ENCODE data around the gene PRPS1. TPM values are rescaled to one million over a fixed set of nuclear protein-coding genes. Genes with fewer than 3 reads are reported as not detected.

Gene PRPS1
- total and polyA plus RNA-seq, 7 donors: 9.6 to 35.8 (median 18.8) TPM

DNA sequence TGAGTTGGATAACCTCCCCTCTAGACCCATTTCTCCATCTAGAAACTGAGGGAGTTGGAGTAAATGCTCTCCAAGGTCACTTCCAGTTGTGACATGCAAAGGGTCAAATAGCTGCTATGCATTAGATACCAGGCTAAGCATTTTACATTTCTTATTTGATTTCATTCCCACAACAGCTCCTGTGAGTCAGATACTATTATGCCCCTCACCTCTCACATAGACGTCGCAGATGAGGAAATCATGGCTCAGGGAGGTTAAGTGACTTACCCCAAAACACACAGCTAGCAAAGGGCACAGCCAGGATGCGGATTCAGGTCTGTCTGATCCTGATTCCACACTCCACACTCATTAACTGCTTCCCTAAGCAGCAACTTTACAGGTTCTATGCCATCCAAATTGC lies 57.7 kb downstream of the PRPS1 start:
- intact Hi-C loops (cut with DNase I): no loop called here
- no peaks in the 10 kb centered on the region for H3K9me3 ChIP-seq
- H3K4me1 ChIP-seq: peaks cover 0 to 23% (median 21%) of the 10 kb centered on the region in 4 donors
- H3K36me3 ChIP-seq: no peaks in the 10 kb centered on the region
- no peak for DNase-seq
- 85% methylated on average over 3 of the region's 3 CpGs for WGBS, 2 donors
- TF ChIP-seq EP300 (IDR thresholded peaks at IDR 0.05): no peak
- TF ChIP-seq, protein P1, sequence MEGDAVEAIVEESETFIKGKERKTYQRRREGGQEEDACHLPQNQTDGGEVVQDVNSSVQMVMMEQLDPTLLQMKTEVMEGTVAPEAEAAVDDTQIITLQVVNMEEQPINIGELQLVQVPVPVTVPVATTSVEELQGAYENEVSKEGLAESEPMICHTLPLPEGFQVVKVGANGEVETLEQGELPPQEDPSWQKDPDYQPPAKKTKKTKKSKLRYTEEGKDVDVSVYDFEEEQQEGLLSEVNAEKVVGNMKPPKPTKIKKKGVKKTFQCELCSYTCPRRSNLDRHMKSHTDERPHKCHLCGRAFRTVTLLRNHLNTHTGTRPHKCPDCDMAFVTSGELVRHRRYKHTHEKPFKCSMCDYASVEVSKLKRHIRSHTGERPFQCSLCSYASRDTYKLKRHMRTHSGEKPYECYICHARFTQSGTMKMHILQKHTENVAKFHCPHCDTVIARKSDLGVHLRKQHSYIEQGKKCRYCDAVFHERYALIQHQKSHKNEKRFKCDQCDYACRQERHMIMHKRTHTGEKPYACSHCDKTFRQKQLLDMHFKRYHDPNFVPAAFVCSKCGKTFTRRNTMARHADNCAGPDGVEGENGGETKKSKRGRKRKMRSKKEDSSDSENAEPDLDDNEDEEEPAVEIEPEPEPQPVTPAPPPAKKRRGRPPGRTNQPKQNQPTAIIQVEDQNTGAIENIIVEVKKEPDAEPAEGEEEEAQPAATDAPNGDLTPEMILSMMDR (IDR thresholded peaks at IDR 0.05): no peak
- TF ChIP-seq POLR2AphosphoS5 (IDR thresholded peaks at IDR 0.05): no peak
- TF ChIP-seq POLR2A (IDR thresholded peaks at IDR 0.05): no peak
- H3K4me3 ChIP-seq: no peak overlapping the region
- no peaks in the 10 kb centered on the region for H3K27me3 ChIP-seq
- H3K27ac ChIP-seq: peak overlapping the region in 1 of 4 donors; percentile 39

GRCh38 chrX:107686792-107687191 lies 58.5 kb downstream of the PRPS1 start:
- peaks cover 0 to 23% (median 21%) of the 10 kb centered on the region in 4 donors for H3K4me1 ChIP-seq
- TF ChIP-seq POLR2AphosphoS5 (IDR thresholded peaks at IDR 0.05) (no peak), POLR2A (IDR thresholded peaks at IDR 0.05) (no peak), EP300 (IDR thresholded peaks at IDR 0.05) (no peak)
- TF ChIP-seq, protein P1 (IDR thresholded peaks at IDR 0.05): no peak
- no peak overlapping the region for H3K27ac ChIP-seq

GRCh38 chrX:107687445-107687844 lies 59.1 kb downstream of the PRPS1 start:
- Histone ChIP-seq H3K4me1 (peaks cover 0 to 22% (median 17%) of the 10 kb centered on the region in 4 donors), H3K9me3 (no peaks in the 10 kb centered on the region), H3K27me3 (no peaks in the 10 kb centered on the region), H3K27ac (no peak overlapping the region), H3K4me3 (no peak overlapping the region), H3K36me3 (no peaks in the 10 kb centered on the region)
- TF ChIP-seq, protein P1 (IDR thresholded peaks at IDR 0.05): no peak
- TF ChIP-seq POLR2A (IDR thresholded peaks at IDR 0.05): no peak
- TF ChIP-seq EP300 (IDR thresholded peaks at IDR 0.05): no peak
- TF ChIP-seq POLR2AphosphoS5 (IDR thresholded peaks at IDR 0.05): no peak
- WGBS, 2 donors: 87 to 88% methylated on average over 3 of the region's 3 CpGs
- DNase-seq: no peak
- intact Hi-C loops (cut with DNase I): no loop called here

More at GRCh38 chrX:107686792-107687191, 58.5 kb downstream of the PRPS1 start:
- Histone ChIP-seq H3K27me3 (no peaks in the 10 kb centered on the region), H3K4me3 (no peak overlapping the region), H3K9me3 (no peaks in the 10 kb centered on the region), H3K36me3 (no peaks in the 10 kb centered on the region)
- WGBS, 2 donors: 47 to 62% methylated on average over 3 of the region's 3 CpGs
- DNase-seq: no peak
- intact Hi-C loops (cut with DNase I): no loop called here

DNA sequence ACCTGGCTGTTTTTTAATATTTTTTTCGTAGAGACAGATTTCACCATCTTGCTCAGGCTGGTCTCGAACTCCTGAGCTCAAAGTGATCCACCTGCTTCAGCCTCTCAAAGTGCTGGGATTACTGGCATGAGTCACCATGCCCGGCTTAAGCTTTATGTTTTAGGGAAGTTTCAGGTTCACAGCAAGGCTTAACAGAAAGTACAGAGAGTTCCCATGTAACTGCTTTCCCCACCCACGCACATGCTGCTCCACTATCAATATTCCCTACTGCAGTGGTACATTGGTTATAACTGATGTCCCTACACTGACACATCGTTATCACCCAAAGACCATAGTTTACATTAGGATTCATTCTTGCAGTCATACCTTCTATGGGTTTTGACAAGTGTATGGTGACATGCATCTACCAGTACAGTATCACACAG lies 62.7 kb downstream of the PRPS1 start:
- Histone ChIP-seq H3K27ac (no peak overlapping the region), H3K4me1 (no peaks in the 10 kb centered on the region), H3K36me3 (no peaks in the 10 kb centered on the region), H3K4me3 (no peak overlapping the region), H3K9me3 (no peaks in the 10 kb centered on the region), H3K27me3 (no peaks in the 10 kb centered on the region)
- TF ChIP-seq, protein P1 (IDR thresholded peaks at IDR 0.05): no peak
- TF ChIP-seq POLR2AphosphoS5 (IDR thresholded peaks at IDR 0.05): no peak
- TF ChIP-seq EP300 (IDR thresholded peaks at IDR 0.05): no peak
- no peak for TF ChIP-seq POLR2A (IDR thresholded peaks at IDR 0.05)
- intact Hi-C loops (cut with DNase I): no loop called here
- WGBS, 2 donors: 82 to 83% methylated on average over 5 of the region's 5 CpGs
- DNase-seq: no peak

DNA sequence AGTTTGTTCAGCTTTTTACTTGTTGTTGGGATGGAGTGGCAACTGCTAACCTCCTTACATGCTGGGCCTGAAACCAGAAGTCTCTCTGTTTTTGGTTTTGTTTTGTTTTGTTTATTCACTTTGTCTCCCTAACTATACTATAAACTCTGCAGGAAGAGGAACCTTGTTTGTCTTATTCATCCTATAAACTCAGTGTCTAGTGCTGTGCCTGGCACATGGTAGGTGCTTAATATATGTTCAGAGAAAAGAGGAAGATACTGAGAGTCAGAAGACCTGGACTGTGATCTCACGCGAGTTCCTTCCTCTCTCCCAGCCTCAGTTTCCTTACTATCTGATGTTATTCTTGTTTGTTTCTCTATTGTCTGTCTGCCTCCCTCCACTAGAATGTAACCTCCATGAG lies 71.3 kb downstream of the PRPS1 start:
- no peak overlapping the region for H3K4me3 ChIP-seq
- peak; percentile 19 for DNase-seq
- no peak for TF ChIP-seq POLR2A (IDR thresholded peaks at IDR 0.05)
- TF ChIP-seq POLR2AphosphoS5 (IDR thresholded peaks at IDR 0.05): no peak
- TF ChIP-seq, protein P1 (IDR thresholded peaks at IDR 0.05): no peak
- TF ChIP-seq EP300 (IDR thresholded peaks at IDR 0.05): no peak
- H3K36me3 ChIP-seq: no peaks in the 10 kb centered on the region
- 79 to 82% methylated on average over 2 of the region's 2 CpGs for WGBS, 2 donors
- H3K27me3 ChIP-seq: no peaks in the 10 kb centered on the region
- H3K9me3 ChIP-seq: no peaks in the 10 kb centered on the region
- intact Hi-C loops (cut with DNase I): no loop called here
- H3K4me1 ChIP-seq: no peaks in the 10 kb centered on the region
- peak overlapping the region; percentile 39 to 67 (median 54) for H3K27ac ChIP-seq

Data from sigmoid colon (tissue), 7 donors.